ENCODE measurements around the gene SLC17A2.

SLC17A2 gene

GRCh38 chr6:25927756-25928216, 2.7 kb downstream of the SLC17A2 start:
- no peaks in the 10 kb centered on the region for H3K9me2 ChIP-seq (replicated peaks; ENCODE audit: insufficient read depth, low read length)
- no peak overlapping the region for H3K27ac ChIP-seq (ENCODE audit: low read length)
- no peak for DNase-seq
- no peak overlapping the region for H2AFZ ChIP-seq (ENCODE audit: low read length)
- no peaks in the 10 kb centered on the region for H3K36me3 ChIP-seq (replicated peaks; ENCODE audit: insufficient read depth, low read length)
- H3K4me3 ChIP-seq (ENCODE audit: low read length), result no peak overlapping the region
- no peak overlapping the region for H3K9ac ChIP-seq (ENCODE audit: low read length)
- no peak overlapping the region for H3K4me2 ChIP-seq (ENCODE audit: low read depth, low read length)
- H3F3A ChIP-seq (ENCODE audit: insufficient read depth, low read length), result no peaks in the 10 kb centered on the region
- no peaks in the 10 kb centered on the region for H3K4me1 ChIP-seq (ENCODE audit: low read length)
- TF ChIP-seq, protein P1, sequence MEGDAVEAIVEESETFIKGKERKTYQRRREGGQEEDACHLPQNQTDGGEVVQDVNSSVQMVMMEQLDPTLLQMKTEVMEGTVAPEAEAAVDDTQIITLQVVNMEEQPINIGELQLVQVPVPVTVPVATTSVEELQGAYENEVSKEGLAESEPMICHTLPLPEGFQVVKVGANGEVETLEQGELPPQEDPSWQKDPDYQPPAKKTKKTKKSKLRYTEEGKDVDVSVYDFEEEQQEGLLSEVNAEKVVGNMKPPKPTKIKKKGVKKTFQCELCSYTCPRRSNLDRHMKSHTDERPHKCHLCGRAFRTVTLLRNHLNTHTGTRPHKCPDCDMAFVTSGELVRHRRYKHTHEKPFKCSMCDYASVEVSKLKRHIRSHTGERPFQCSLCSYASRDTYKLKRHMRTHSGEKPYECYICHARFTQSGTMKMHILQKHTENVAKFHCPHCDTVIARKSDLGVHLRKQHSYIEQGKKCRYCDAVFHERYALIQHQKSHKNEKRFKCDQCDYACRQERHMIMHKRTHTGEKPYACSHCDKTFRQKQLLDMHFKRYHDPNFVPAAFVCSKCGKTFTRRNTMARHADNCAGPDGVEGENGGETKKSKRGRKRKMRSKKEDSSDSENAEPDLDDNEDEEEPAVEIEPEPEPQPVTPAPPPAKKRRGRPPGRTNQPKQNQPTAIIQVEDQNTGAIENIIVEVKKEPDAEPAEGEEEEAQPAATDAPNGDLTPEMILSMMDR (IDR thresholded peaks at IDR 0.05; ENCODE audit: low read length), result no peak
- TF ChIP-seq EZH2 (optimal IDR thresholded peaks at IDR 0.05; ENCODE audit: low read depth, low read length) (no peak), EZH2phosphoT487 (IDR thresholded peaks at IDR 0.05; ENCODE audit: low read length) (no peak)
- H3K9me3 ChIP-seq (replicated peaks; ENCODE audit: insufficient read depth, low read length), result no peaks in the 10 kb centered on the region
- H3K27me3 ChIP-seq (replicated peaks; ENCODE audit: insufficient read depth, low read length), result no peaks in the 10 kb centered on the region
- H4K20me1 ChIP-seq (ENCODE audit: insufficient read depth, low read length), result no peaks in the 10 kb centered on the region
- no peaks in the 10 kb centered on the region for H3K79me2 ChIP-seq (ENCODE audit: low read length)

- H3K27ac ChIP-seq (ENCODE audit: low read length), result no peak overlapping the region
- no peaks in the 10 kb centered on the region for H3K9me2 ChIP-seq (replicated peaks; ENCODE audit: insufficient read depth, low read length)
- no peak overlapping the region for H2AFZ ChIP-seq (ENCODE audit: low read length)
- H3K79me2 ChIP-seq (ENCODE audit: low read length), result no peaks in the 10 kb centered on the region
- no peaks in the 10 kb centered on the region for H3K27me3 ChIP-seq (replicated peaks; ENCODE audit: insufficient read depth, low read length)
- no peaks in the 10 kb centered on the region for H3K36me3 ChIP-seq (replicated peaks; ENCODE audit: insufficient read depth, low read length)
- H4K20me1 ChIP-seq (ENCODE audit: insufficient read depth, low read length), result no peaks in the 10 kb centered on the region
- no peak overlapping the region for H3K4me2 ChIP-seq (ENCODE audit: low read depth, low read length)
- H3K4me3 ChIP-seq (ENCODE audit: low read length), result no peak overlapping the region
- no peak for TF ChIP-seq EZH2phosphoT487 (IDR thresholded peaks at IDR 0.05; ENCODE audit: low read length)
- TF ChIP-seq EZH2 (optimal IDR thresholded peaks at IDR 0.05; ENCODE audit: low read depth, low read length), result no peak
- TF ChIP-seq, protein P1 (IDR thresholded peaks at IDR 0.05; ENCODE audit: low read length), result no peak
- no peaks in the 10 kb centered on the region for H3K9me3 ChIP-seq (replicated peaks; ENCODE audit: insufficient read depth, low read length)
- no peaks in the 10 kb centered on the region for H3K4me1 ChIP-seq (ENCODE audit: low read length)
- H3K9ac ChIP-seq (ENCODE audit: low read length), result no peak overlapping the region
- no peak for DNase-seq
- H3F3A ChIP-seq (ENCODE audit: insufficient read depth, low read length), result no peaks in the 10 kb centered on the region
Observed at GRCh38 chr6:25927178-25927577, 3.3 kb downstream of the SLC17A2 start.

DNA sequence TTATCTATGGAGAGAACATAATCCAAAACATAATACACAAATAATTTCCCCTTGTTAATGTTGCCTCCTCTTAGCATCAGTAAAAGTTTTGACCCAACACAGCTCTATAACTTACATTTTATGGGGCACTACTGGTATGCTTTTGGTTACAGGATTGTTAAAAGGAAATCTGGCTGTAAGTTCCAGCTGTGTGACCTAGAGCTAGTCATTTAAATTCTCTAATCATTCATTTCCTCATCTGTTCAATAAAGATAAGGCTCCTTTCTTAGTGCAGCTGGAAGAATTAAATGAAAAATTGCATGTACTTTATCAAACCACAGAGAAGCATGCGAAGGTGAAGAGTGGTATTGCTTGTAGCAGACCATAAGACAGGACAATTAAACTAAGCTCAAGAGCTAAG, 4.6 kb downstream of the SLC17A2 start:
- Histone ChIP-seq H4K20me1 (ENCODE audit: insufficient read depth, low read length) (no peaks in the 10 kb centered on the region), H3K9me2 (replicated peaks; ENCODE audit: insufficient read depth, low read length) (no peaks in the 10 kb centered on the region), H3K4me1 (ENCODE audit: low read length) (no peaks in the 10 kb centered on the region), H3K4me3 (ENCODE audit: low read length) (no peak overlapping the region), H3K27ac (ENCODE audit: low read length) (no peak overlapping the region), H3F3A (ENCODE audit: insufficient read depth, low read length) (no peaks in the 10 kb centered on the region), H3K9ac (ENCODE audit: low read length) (no peak overlapping the region), H2AFZ (ENCODE audit: low read length) (no peak overlapping the region), H3K79me2 (ENCODE audit: low read length) (no peaks in the 10 kb centered on the region), H3K4me2 (ENCODE audit: low read depth, low read length) (no peak overlapping the region), H3K9me3 (replicated peaks; ENCODE audit: insufficient read depth, low read length) (no peaks in the 10 kb centered on the region), H3K27me3 (replicated peaks; ENCODE audit: insufficient read depth, low read length) (no peaks in the 10 kb centered on the region), H3K36me3 (replicated peaks; ENCODE audit: insufficient read depth, low read length) (no peaks in the 10 kb centered on the region)
- no peak for TF ChIP-seq EZH2 (optimal IDR thresholded peaks at IDR 0.05; ENCODE audit: low read depth, low read length)
- no peak for TF ChIP-seq EZH2phosphoT487 (IDR thresholded peaks at IDR 0.05; ENCODE audit: low read length)
- TF ChIP-seq, protein P1 (IDR thresholded peaks at IDR 0.05; ENCODE audit: low read length), result no peak
- no peak for DNase-seq
